Globus pallidus (tissue), 1 donor: ENCODE data around the gene HARS1.
"Not testable (repeated sequence)": the region's sequence is repeated elsewhere in the genome, so short reads cannot be mapped to it uniquely, and the experiment has no call there.

Source experiments
- DNase-seq: peaks from one replicate; pipeline ENCODE4 v3.0.0-alpha.2; 2015; ENCODE audit warnings: low spot score

The HARS1 gene

GRCh38 chr5:140633021-140633471 lies 58.1 kb downstream of the HARS1 start, which contains the start of gene CD14:
Gene CD14, minus strand, starts transcription at chr5:140633175. Its CDS starts 104 bp downstream, at chr5:140633071.
- DNase-seq: peak; percentile 38

DNA sequence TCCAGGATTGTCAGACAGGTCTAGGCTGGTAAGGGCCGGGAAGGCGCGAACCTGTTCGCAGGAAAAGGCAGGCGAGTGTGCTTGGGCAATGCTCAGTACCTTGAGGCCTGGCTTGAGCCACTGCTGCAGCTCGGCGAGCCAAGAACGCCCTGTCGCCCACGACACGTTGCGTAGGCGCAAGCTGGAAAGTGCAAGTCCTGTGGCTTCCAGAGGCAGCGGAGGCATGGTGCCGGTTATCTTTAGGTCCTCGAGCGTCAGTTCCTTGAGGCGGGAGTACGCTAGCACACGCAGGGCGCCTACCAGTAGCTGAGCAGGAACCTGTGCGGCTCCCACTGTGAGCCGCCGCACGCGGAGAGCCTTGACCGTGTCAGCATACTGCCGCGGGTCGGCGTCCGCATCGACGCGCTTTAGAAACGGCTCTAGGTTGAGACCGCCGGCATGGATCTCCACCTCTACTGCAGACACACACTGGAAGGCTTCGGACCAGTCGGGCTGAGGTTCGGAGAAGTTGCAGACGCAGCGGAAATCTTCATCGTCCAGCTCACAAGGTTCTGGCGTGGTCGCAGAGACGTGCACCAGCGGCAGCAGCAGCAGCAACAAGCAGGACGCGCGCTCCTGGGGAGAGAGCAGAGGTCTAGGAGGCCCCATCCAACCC lies 58.7 kb downstream of the HARS1 start:
- peak; percentile 41 for DNase-seq

GRCh38 chr5:140631831-140632365 lies 59.3 kb downstream of the HARS1 start:
- no peak for DNase-seq

DNA sequence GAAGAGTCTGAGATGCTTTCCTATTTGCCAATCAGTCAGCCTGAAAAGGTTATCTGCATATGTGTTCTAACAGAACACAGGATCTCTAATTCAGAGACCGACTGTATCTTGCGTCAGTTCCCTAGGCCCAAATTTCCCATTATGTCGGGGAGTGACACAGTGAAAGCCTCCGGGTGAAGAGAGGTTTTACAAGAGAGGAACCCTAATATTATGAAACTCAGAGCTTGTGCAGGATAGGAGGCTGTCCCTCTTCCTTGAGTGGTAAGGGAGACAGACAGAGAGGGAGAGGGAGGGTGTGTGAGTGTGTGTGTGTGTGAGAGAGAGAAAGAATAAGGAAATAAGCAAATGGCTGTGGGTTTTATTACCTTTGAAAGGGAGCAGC lies 60.1 kb downstream of the HARS1 start:
- no peak for DNase-seq

GRCh38 chr5:140630292-140631035 lies 60.7 kb downstream of the HARS1 start:
- DNase-seq: no peak

- no peak for DNase-seq
These were observed 62.5 kb downstream of the HARS1 start for GRCh38 chr5:140628711-140629110.

- DNase-seq: no peak
These were observed 63.2 kb downstream of the HARS1 start for GRCh38 chr5:140627972-140628371.

- not testable (repeated sequence) for DNase-seq
These were observed 66.3 kb downstream of the HARS1 start for GRCh38 chr5:140624886-140625285.
